IMR-90 (cell line): ENCODE data around the gene PRLR.

Experiments
- CEBPB ChIP-seq: IDR thresholded peaks from 2 replicates; pipeline ENCODE4 v1.6.1; 2012; ENCODE audit warnings: low read depth, low read length, improper control_type of control experiment
- POLR2A ChIP-seq: IDR thresholded peaks from 2 replicates; pipeline ENCODE4 v1.6.1; 2012; ENCODE audit warnings: mild to moderate bottlenecking, low read depth, low read length
- TF ChIP-seq, protein P1 (sequence below): conservative IDR thresholded peaks from 2 replicates; pipeline ENCODE4 v1.5.1; 2012; ENCODE audit warnings: mild to moderate bottlenecking, low read depth, low read length, improper control_type of control experiment

DNA sequence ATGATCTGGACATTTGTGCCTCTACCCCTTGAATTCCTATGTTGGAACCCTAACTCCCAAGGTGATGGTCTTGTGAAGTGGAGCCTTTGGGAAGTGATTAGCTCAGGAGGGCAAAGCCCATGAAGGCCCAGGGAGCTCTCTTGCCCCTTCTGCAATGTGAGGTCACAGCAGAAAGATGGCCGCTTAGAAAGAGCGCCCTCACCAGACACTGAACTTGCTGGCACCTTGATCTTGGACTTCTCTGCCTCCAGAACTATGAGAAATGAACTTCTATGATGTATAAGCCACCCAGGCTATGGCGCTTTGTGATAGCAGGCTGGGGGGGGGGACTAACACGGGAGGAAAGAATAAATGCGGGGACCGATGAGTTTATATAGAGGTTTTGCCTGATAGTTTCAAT is 227.8 kb downstream of the PRLR start:
- TF ChIP-seq, protein P1, sequence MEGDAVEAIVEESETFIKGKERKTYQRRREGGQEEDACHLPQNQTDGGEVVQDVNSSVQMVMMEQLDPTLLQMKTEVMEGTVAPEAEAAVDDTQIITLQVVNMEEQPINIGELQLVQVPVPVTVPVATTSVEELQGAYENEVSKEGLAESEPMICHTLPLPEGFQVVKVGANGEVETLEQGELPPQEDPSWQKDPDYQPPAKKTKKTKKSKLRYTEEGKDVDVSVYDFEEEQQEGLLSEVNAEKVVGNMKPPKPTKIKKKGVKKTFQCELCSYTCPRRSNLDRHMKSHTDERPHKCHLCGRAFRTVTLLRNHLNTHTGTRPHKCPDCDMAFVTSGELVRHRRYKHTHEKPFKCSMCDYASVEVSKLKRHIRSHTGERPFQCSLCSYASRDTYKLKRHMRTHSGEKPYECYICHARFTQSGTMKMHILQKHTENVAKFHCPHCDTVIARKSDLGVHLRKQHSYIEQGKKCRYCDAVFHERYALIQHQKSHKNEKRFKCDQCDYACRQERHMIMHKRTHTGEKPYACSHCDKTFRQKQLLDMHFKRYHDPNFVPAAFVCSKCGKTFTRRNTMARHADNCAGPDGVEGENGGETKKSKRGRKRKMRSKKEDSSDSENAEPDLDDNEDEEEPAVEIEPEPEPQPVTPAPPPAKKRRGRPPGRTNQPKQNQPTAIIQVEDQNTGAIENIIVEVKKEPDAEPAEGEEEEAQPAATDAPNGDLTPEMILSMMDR: no peak
- TF ChIP-seq CEBPB (no peak), POLR2A (no peak)
